ENCODE results near the gene ZNRF4.
A peak's percentile ranks its signal among the peaks of the same experiment; 100 is the strongest.
"Not testable (repeated sequence)": the region's sequence is repeated elsewhere in the genome, so short reads cannot be mapped to it uniquely, and the experiment has no call there.

ZNRF4 gene

GRCh38 chr19:5484398-5485285, 29.4 kb downstream of the ZNRF4 start (continued):
- TF ChIP-seq PATZ1 (tag by site-specific recombination; IDR thresholded peaks at IDR 0.05) (peak; percentile 32; the same call in 1 of the 2 replicates), ZBTB17 (tag by site-specific recombination; IDR thresholded peaks at IDR 0.05) (peak; percentile 41; the same call in 1 of the 2 replicates)

- Histone ChIP-seq H3K4me3 (ENCODE audit: low read depth, low read length) (no peak overlapping the region), H3K27ac (ENCODE audit: extremely low read depth, low read depth, low read length) (no peak overlapping the region), H3K4me1 (ENCODE audit: control insufficient read depth, insufficient read depth, low read length) (no peaks in the 10 kb centered on the region), H3K36me3 (ENCODE audit: control insufficient read depth in 2 of 2, insufficient read depth in 1 of 2, low read length in 2 of 2) (no peaks in the 10 kb centered on the region), H3K9me3 (ENCODE audit: control insufficient read depth, insufficient read depth, low read depth, low read length) (no peaks in the 10 kb centered on the region)
- ChIA-PET POLR2A (no interaction called here), CTCF (interaction anchor here (0.6 kb wide), 2 partner anchors 136 to 569 kb away, joined by 3 to 4 read pairs; no protein-coding TSS in a partner anchor)
- TF ChIP-seq ZNF202 (tag by site-specific recombination; IDR thresholded peaks at IDR 0.05; ENCODE audit: borderline replicate concordance): no peak
- TF ChIP-seq ZNF280C (tag by site-specific recombination; IDR thresholded peaks at IDR 0.05): no peak
- no peak for TF ChIP-seq PBX3 (CRISPR knock-in tag; IDR thresholded peaks at IDR 0.05)
- no peak for TF ChIP-seq ZNF23 (tag by site-specific recombination; IDR thresholded peaks at IDR 0.05; ENCODE audit: borderline replicate concordance)
- TF ChIP-seq MZF1 (tag by site-specific recombination; IDR thresholded peaks at IDR 0.05; ENCODE audit: borderline replicate concordance): no peak
- TF ChIP-seq ZNF184 (tag by site-specific recombination; IDR thresholded peaks at IDR 0.05): no peak
- no peak for TF ChIP-seq ZNF18 (tag by site-specific recombination; IDR thresholded peaks at IDR 0.05)
These were observed 30.0 kb downstream of the ZNRF4 start for GRCh38 chr19:5485286-5485636.

GRCh38 chr19:5485658-5486057, 30.4 kb downstream of the ZNRF4 start:
- H3K9me3 ChIP-seq (ENCODE audit: control insufficient read depth, insufficient read depth, low read depth, low read length); H3K36me3 ChIP-seq (ENCODE audit: control insufficient read depth in 2 of 2, insufficient read depth in 1 of 2, low read length in 2 of 2); H3K27ac ChIP-seq (ENCODE audit: extremely low read depth, low read depth, low read length); H3K4me3 ChIP-seq (ENCODE audit: low read depth, low read length); H3K4me1 ChIP-seq (ENCODE audit: control insufficient read depth, insufficient read depth, low read length); POLR2A ChIA-PET: not testable (repeated sequence)
- CTCF ChIA-PET: interaction anchor here (0.6 kb wide), 2 partner anchors 62 to 136 kb away, joined by 3 to 4 read pairs; no protein-coding TSS in a partner anchor
- TF ChIP-seq ZNF121 (tag by site-specific recombination; IDR thresholded peaks at IDR 0.05): peak; percentile 89

GRCh38 chr19:5487222-5487621, 32.0 kb downstream of the ZNRF4 start:
- Histone ChIP-seq H3K36me3 (ENCODE audit: control insufficient read depth in 2 of 2, insufficient read depth in 1 of 2, low read length in 2 of 2) (no peaks in the 10 kb centered on the region), H3K9me3 (ENCODE audit: control insufficient read depth, insufficient read depth, low read depth, low read length) (no peaks in the 10 kb centered on the region), H3K4me1 (ENCODE audit: control insufficient read depth, insufficient read depth, low read length) (no peaks in the 10 kb centered on the region), H3K27ac (ENCODE audit: extremely low read depth, low read depth, low read length) (no peak overlapping the region), H3K4me3 (ENCODE audit: low read depth, low read length) (no peak overlapping the region)
- ChIA-PET CTCF (interaction anchor here (1.4 to 1.5 kb wide), 2 partner anchors 12 to 36 kb away, joined by 3 to 5 read pairs; no protein-coding TSS in a partner anchor), POLR2A (no interaction called here)
- TF ChIP-seq ZSCAN4 (tag by site-specific recombination; IDR thresholded peaks at IDR 0.05): no peak
- TF ChIP-seq ZNF664 (tag by site-specific recombination; IDR thresholded peaks at IDR 0.05): no peak
- no peak for TF ChIP-seq ZNF175 (tag by site-specific recombination; IDR thresholded peaks at IDR 0.05)
- no peak for TF ChIP-seq ZNF16 (tag by site-specific recombination; IDR thresholded peaks at IDR 0.05; ENCODE audit: low read depth)
- TF ChIP-seq ZNF280D (tag by site-specific recombination; IDR thresholded peaks at IDR 0.05): no peak

Measured in HEK293 (cell line).